K562 (cell line): Measurements from ENCODE around the gene GSTA2. TPM values are rescaled to one million over a fixed set of nuclear protein-coding genes. Genes with fewer than 3 reads are reported as not detected.

Experiments
- CLOCK ChIP-seq: fragments of 250-450 bp; sonication (Bioruptor Pico); IDR thresholded peaks from 2 replicates; pipeline ENCODE4 v1.4.0; 2020; ENCODE audit warnings: mild to moderate bottlenecking, moderate library complexity, borderline replicate concordance
- SMAD1 ChIP-seq: fragments of 150-350 bp; IDR thresholded peaks from 2 replicates; pipeline ENCODE4 v1.6.1; 2014; ENCODE audit warnings: low read length, low read depth; ENCODE audit not compliant: partially characterized antibody
- polyA plus RNA-seq, 8 experiments: library from polyadenylated mRNA; depleted of rRNA in 4 of 8; stranded (reverse) in 5 of 8; unstranded in 3 of 8; fragments of >200 nt; fragmentation: Nextera tagmentation in 2 of 8; fragmentation: Illumina TruSeq in 1 of 8; extraction: Ambion mirVana in 2 of 8; extraction: Trizol in 1 of 8; gene quantifications; 2 replicates each; pipeline versions ENCODE4 v1.2.1 to v1.2.3, GENCODE V29; 2011 to 2014; ENCODE audit warnings: inconsistent platforms in 1 of 8, missing spikeins in 1 of 8
- total RNA-seq, 7 experiments: library from RNA; depleted of rRNA in 6 of 7; stranded (reverse); fragments of >200 nt in 6 of 7; fragmentation: Illumina TruSeq in 2 of 7; extraction: Trizol in 2 of 7; gene quantifications; 2 replicates each; pipeline versions ENCODE4 v1.2.1 to v1.2.3, GENCODE V29; 2011 to 2021; ENCODE audit warnings: low replicate concordance in 1 of 7

GSTA2 gene
- total and polyA plus RNA-seq, 9 of the 15 experiments (the other 6 are each of a cell fraction or from before 2014, with no cell fraction given): 0.11 to 0.24 (median 0.14) TPM; not detected in 3

GRCh38 chr6:52704060-52704459 lies 59.2 kb downstream of the GSTA2 start (continued):
- no peak for TF ChIP-seq CLOCK (CRISPR knock-in tag)
- no peak for TF ChIP-seq SMAD1

Other genes with a start within 250 kb of the GSTA2 start
- gene TRAM2, start 186.4 kb downstream of the GSTA2 start, total RNA-seq (2014; rRNA removed): 7.4 and 8.5 TPM in 2 replicates
- gene TRAM2, start 186.4 kb downstream of the GSTA2 start, total RNA-seq (2014; rRNA removed; fragmentation: Illumina TruSeq; extraction: Trizol): 8.4 and 8.9 TPM in 2 replicates
- 10.7 and 11.0 TPM in 2 replicates for gene TRAM2, start 186.4 kb downstream of the GSTA2 start, total RNA-seq (2015; rRNA removed; fragmentation: Illumina TruSeq; extraction: Trizol)
- 10.8 and 13.3 TPM in 2 replicates for gene TRAM2, start 186.4 kb downstream of the GSTA2 start, total RNA-seq (2021)
- 6.1 and 10.1 TPM in 2 replicates for gene TRAM2, start 186.4 kb downstream of the GSTA2 start, polyA plus RNA-seq (2011; rRNA removed)
- gene TRAM2, start 186.4 kb downstream of the GSTA2 start, polyA plus RNA-seq (2014; fragmentation: Illumina TruSeq; extraction: Trizol): 11.6 and 12.8 TPM in 2 replicates
- 1 to 10 TPM; 2.6 to 2.8 TPM for gene TRAM2, start 186.4 kb downstream of the GSTA2 start, polyA plus RNA-seq (2014; fragmentation: Nextera tagmentation; extraction: Ambion mirVana)
- gene TRAM2, start 186.4 kb downstream of the GSTA2 start, polyA plus RNA-seq (2014; rRNA removed): 8.9 and 10.3 TPM in 2 replicates
- gene TMEM14A, start 92.4 kb downstream of the GSTA2 start, total RNA-seq (2014; rRNA removed): 3.5 and 5.4 TPM in 2 replicates
- 9.5 and 10.2 TPM in 2 replicates for gene TMEM14A, start 92.4 kb downstream of the GSTA2 start, total RNA-seq (2014; rRNA removed; fragmentation: Illumina TruSeq; extraction: Trizol)
- gene TMEM14A, start 92.4 kb downstream of the GSTA2 start, total RNA-seq (2015; rRNA removed; fragmentation: Illumina TruSeq; extraction: Trizol): 8.5 and 10.0 TPM in 2 replicates
- 7.4 and 8.1 TPM in 2 replicates for gene TMEM14A, start 92.4 kb downstream of the GSTA2 start, total RNA-seq (2021)
- gene TMEM14A, start 92.4 kb downstream of the GSTA2 start, polyA plus RNA-seq (2011; rRNA removed): 6.1 and 10.7 TPM in 2 replicates
- gene TMEM14A, start 92.4 kb downstream of the GSTA2 start, polyA plus RNA-seq (2014; fragmentation: Illumina TruSeq; extraction: Trizol): 6.1 and 6.9 TPM in 2 replicates
- 10 to 100 TPM; 32.5 to 43.3 TPM for gene TMEM14A, start 92.4 kb downstream of the GSTA2 start, polyA plus RNA-seq (2014; fragmentation: Nextera tagmentation; extraction: Ambion mirVana)
- gene TMEM14A, start 92.4 kb downstream of the GSTA2 start, polyA plus RNA-seq (2014; rRNA removed): 6.2 and 8.0 TPM in 2 replicates
- gene GSTA1, start 40.3 kb upstream of the GSTA2 start, total RNA-seq (2014; rRNA removed): not detected in 2 replicates
- not detected in 2 replicates for gene GSTA1, start 40.3 kb upstream of the GSTA2 start, total RNA-seq (2014; rRNA removed; fragmentation: Illumina TruSeq; extraction: Trizol)
- not detected in 2 replicates for gene GSTA1, start 40.3 kb upstream of the GSTA2 start, total RNA-seq (2015; rRNA removed; fragmentation: Illumina TruSeq; extraction: Trizol)
- 0.42 and 0.45 TPM in 2 replicates for gene GSTA1, start 40.3 kb upstream of the GSTA2 start, total RNA-seq (2021)
- not detected in 2 replicates for gene GSTA1, start 40.3 kb upstream of the GSTA2 start, polyA plus RNA-seq (2011; rRNA removed)
- gene GSTA1, start 40.3 kb upstream of the GSTA2 start, polyA plus RNA-seq (2014; fragmentation: Illumina TruSeq; extraction: Trizol): not detected in 2 replicates
- not detected for gene GSTA1, start 40.3 kb upstream of the GSTA2 start, polyA plus RNA-seq (2014; fragmentation: Nextera tagmentation; extraction: Ambion mirVana)
- gene GSTA1, start 40.3 kb upstream of the GSTA2 start, polyA plus RNA-seq (2014; rRNA removed): not detected in 2 replicates
- gene GSTA5, start 77.3 kb upstream of the GSTA2 start, total RNA-seq (2014; rRNA removed): not detected in 2 replicates
- not detected in 2 replicates for gene GSTA5, start 77.3 kb upstream of the GSTA2 start, total RNA-seq (2014; rRNA removed; fragmentation: Illumina TruSeq; extraction: Trizol)
- gene GSTA5, start 77.3 kb upstream of the GSTA2 start, total RNA-seq (2015; rRNA removed; fragmentation: Illumina TruSeq; extraction: Trizol): not detected in 2 replicates
- not detected in 2 replicates for gene GSTA5, start 77.3 kb upstream of the GSTA2 start, total RNA-seq (2021)
- gene GSTA5, start 77.3 kb upstream of the GSTA2 start, polyA plus RNA-seq (2011; rRNA removed): not detected in 2 replicates
- gene GSTA5, start 77.3 kb upstream of the GSTA2 start, polyA plus RNA-seq (2014; fragmentation: Illumina TruSeq; extraction: Trizol): not detected in 2 replicates
- gene GSTA5, start 77.3 kb upstream of the GSTA2 start, polyA plus RNA-seq (2014; fragmentation: Nextera tagmentation; extraction: Ambion mirVana): not detected
- not detected in 2 replicates for gene GSTA5, start 77.3 kb upstream of the GSTA2 start, polyA plus RNA-seq (2014; rRNA removed)
- not detected in 2 replicates for gene GSTA3, start 146.2 kb upstream of the GSTA2 start, total RNA-seq (2014; rRNA removed)
- gene GSTA3, start 146.2 kb upstream of the GSTA2 start, total RNA-seq (2014; rRNA removed; fragmentation: Illumina TruSeq; extraction: Trizol): not detected in 2 replicates
- not detected in 2 replicates for gene GSTA3, start 146.2 kb upstream of the GSTA2 start, total RNA-seq (2015; rRNA removed; fragmentation: Illumina TruSeq; extraction: Trizol)
- gene GSTA3, start 146.2 kb upstream of the GSTA2 start, total RNA-seq (2021): not detected in 2 replicates
- not detected in 2 replicates for gene GSTA3, start 146.2 kb upstream of the GSTA2 start, polyA plus RNA-seq (2011; rRNA removed)
- not detected in 2 replicates for gene GSTA3, start 146.2 kb upstream of the GSTA2 start, polyA plus RNA-seq (2014; fragmentation: Illumina TruSeq; extraction: Trizol)
- gene GSTA3, start 146.2 kb upstream of the GSTA2 start, polyA plus RNA-seq (2014; fragmentation: Nextera tagmentation; extraction: Ambion mirVana): not detected
- gene GSTA3, start 146.2 kb upstream of the GSTA2 start, polyA plus RNA-seq (2014; rRNA removed): not detected in 2 replicates
- gene GSTA4, start 231.8 kb upstream of the GSTA2 start, total RNA-seq (2014; rRNA removed): 1.3 and 1.5 TPM in 2 replicates
- 1.7 and 2.0 TPM in 2 replicates for gene GSTA4, start 231.8 kb upstream of the GSTA2 start, total RNA-seq (2014; rRNA removed; fragmentation: Illumina TruSeq; extraction: Trizol)
- gene GSTA4, start 231.8 kb upstream of the GSTA2 start, total RNA-seq (2015; rRNA removed; fragmentation: Illumina TruSeq; extraction: Trizol): 0.98 and 1.7 TPM in 2 replicates
- gene GSTA4, start 231.8 kb upstream of the GSTA2 start, total RNA-seq (2021): 0.89 and 1.4 TPM in 2 replicates
- gene GSTA4, start 231.8 kb upstream of the GSTA2 start, polyA plus RNA-seq (2011; rRNA removed): 3.1 and 3.4 TPM in 2 replicates
- gene GSTA4, start 231.8 kb upstream of the GSTA2 start, polyA plus RNA-seq (2014; fragmentation: Illumina TruSeq; extraction: Trizol): 2.4 and 2.8 TPM in 2 replicates
- gene GSTA4, start 231.8 kb upstream of the GSTA2 start, polyA plus RNA-seq (2014; fragmentation: Nextera tagmentation; extraction: Ambion mirVana): 1 to 10 TPM; 2.6 to 4.0 TPM
- gene GSTA4, start 231.8 kb upstream of the GSTA2 start, polyA plus RNA-seq (2014; rRNA removed): 2.0 and 2.6 TPM in 2 replicates